Chondrocyte (in vitro differentiated cells): ENCODE data around the gene ZFYVE1. TPM values are rescaled to one million over a fixed set of nuclear protein-coding genes. Genes with fewer than 3 reads are reported as not detected.
"Not testable (repeated sequence)": the region's sequence is repeated elsewhere in the genome, so short reads cannot be mapped to it uniquely, and the experiment has no call there.

Experiments used
- DNase-seq: peaks from one replicate; pipeline ENCODE4 v3.0.0; 2021; ENCODE audit warnings: mixed read lengths, low spot score
- H3K27ac Mint-ChIP-seq: one replicate; pipeline ENCODE4 v1.8.0; 2021; ENCODE audit warnings: mild to moderate bottlenecking, moderate library complexity, mixed read lengths; ENCODE audit not compliant: unreplicated experiment
- H3K27me3 Mint-ChIP-seq: 2 replicates; pipeline ENCODE4 v1.8.0; 2021; ENCODE audit warnings: low read depth, mixed read lengths
- H3K36me3 Mint-ChIP-seq: 2 replicates; pipeline ENCODE4 v1.8.0; 2021; ENCODE audit warnings: low read depth, mixed read lengths
- H3K4me1 Mint-ChIP-seq: 2 replicates; pipeline ENCODE4 v1.8.0; 2021; ENCODE audit warnings: low read depth, mild to moderate bottlenecking, mixed read lengths
- H3K4me3 Mint-ChIP-seq: one replicate; pipeline ENCODE4 v1.8.0; 2021; ENCODE audit warnings: mild to moderate bottlenecking, moderate library complexity, mixed read lengths; ENCODE audit not compliant: unreplicated experiment
- H3K9me3 Mint-ChIP-seq: 2 replicates; pipeline ENCODE4 v1.8.0; 2021; ENCODE audit warnings: low read depth, mixed read lengths
- CTCF ChIP-seq: fragments of 200-600 bp; sonication (generic); IDR thresholded peaks from 2 replicates; pipeline ENCODE4 v1.5.0; 2021; ENCODE audit warnings: antibody characterized with exemption, mild to moderate bottlenecking, moderate library complexity
- total RNA-seq: library from RNA; stranded (reverse); gene quantifications from 3 replicates; pipeline ENCODE4 v1.2.1, GENCODE V29; 2021

Gene ZFYVE1
- total RNA-seq, 1 donor from 2014 or later = 26.4 TPM

DNA sequence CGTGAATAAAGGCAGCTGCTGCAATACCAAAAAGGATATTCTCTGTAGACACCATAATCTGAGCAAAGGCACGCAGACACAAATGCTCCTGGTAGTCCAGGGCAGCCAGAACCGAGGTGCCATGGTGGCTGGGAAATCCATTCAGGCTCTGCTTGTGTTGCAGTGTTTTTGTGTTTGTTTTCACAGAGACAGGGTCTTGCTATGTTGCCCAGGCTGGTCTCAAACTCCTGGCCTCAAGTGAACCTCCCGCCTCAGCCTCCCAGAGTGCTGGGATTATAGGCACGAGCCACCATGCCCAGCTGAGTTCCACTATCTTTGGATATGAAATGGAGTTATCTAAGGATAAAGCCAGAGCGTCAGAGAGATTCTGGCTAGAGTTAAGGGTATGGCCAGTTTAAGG lies 60.9 kb downstream of the ZFYVE1 start:
- TF ChIP-seq CTCF = no peak
- no peak overlapping the region for H3K27ac Mint-ChIP-seq
- DNase-seq = no peak
- H3K9me3 Mint-ChIP-seq = no peaks in the 10 kb centered on the region
- H3K36me3 Mint-ChIP-seq = peaks cover 22% of the 10 kb centered on the region
- no peaks in the 10 kb centered on the region for H3K27me3 Mint-ChIP-seq
- H3K4me1 Mint-ChIP-seq = peaks cover 14% of the 10 kb centered on the region
- no peak overlapping the region for H3K4me3 Mint-ChIP-seq

GRCh38 chr14:72965249-72965648 lies 61.7 kb downstream of the ZFYVE1 start:
- DNase-seq = no peak
- Mint-ChIP-seq H3K27ac (no peak overlapping the region), H3K36me3 (peaks cover 22% of the 10 kb centered on the region), H3K4me1 (peaks cover 14% of the 10 kb centered on the region), H3K9me3 (no peaks in the 10 kb centered on the region), H3K27me3 (no peaks in the 10 kb centered on the region), H3K4me3 (no peak overlapping the region)
- no peak for TF ChIP-seq CTCF

DNA sequence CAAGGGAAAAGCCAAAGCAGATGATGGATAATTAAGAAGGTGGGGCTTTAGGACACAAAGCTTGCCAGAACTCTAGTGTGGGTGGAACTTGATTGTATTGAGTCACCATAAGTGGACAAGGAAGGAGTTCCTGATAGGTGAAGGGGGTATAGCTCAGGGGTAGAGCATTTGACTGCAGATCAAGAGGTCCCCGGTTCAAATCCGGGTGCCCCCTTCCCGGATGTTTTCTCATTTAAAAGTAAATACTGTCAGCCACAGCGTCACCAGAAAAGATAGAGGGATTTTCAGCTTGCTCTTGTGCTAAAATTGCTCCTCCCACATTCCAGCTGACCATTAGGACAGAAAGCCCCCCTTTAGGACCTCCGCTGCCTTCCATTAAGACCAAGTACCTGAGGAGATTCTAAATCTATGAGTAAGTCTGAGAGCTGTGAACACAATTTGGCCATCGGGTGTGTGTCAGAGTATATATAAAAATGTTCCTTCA lies 64.0 kb downstream of the ZFYVE1 start:
- no peak for DNase-seq
- no peak for TF ChIP-seq CTCF
- Mint-ChIP-seq H3K4me1 (peaks cover 14% of the 10 kb centered on the region), H3K36me3 (peaks cover 23% of the 10 kb centered on the region), H3K27me3 (no peaks in the 10 kb centered on the region), H3K27ac (no peak overlapping the region), H3K9me3 (no peaks in the 10 kb centered on the region), H3K4me3 (no peak overlapping the region)

- H3K27me3 Mint-ChIP-seq, DNase-seq, H3K4me3 Mint-ChIP-seq, H3K9me3 Mint-ChIP-seq: not testable (repeated sequence)
- H3K36me3 Mint-ChIP-seq = peaks cover 23% of the 10 kb centered on the region
- H3K27ac Mint-ChIP-seq = peak overlapping the region; percentile 66
- H3K4me1 Mint-ChIP-seq = peaks cover 14% of the 10 kb centered on the region
Measured at GRCh38 chr14:72962336-72962754, 64.6 kb downstream of the ZFYVE1 start.

DNA sequence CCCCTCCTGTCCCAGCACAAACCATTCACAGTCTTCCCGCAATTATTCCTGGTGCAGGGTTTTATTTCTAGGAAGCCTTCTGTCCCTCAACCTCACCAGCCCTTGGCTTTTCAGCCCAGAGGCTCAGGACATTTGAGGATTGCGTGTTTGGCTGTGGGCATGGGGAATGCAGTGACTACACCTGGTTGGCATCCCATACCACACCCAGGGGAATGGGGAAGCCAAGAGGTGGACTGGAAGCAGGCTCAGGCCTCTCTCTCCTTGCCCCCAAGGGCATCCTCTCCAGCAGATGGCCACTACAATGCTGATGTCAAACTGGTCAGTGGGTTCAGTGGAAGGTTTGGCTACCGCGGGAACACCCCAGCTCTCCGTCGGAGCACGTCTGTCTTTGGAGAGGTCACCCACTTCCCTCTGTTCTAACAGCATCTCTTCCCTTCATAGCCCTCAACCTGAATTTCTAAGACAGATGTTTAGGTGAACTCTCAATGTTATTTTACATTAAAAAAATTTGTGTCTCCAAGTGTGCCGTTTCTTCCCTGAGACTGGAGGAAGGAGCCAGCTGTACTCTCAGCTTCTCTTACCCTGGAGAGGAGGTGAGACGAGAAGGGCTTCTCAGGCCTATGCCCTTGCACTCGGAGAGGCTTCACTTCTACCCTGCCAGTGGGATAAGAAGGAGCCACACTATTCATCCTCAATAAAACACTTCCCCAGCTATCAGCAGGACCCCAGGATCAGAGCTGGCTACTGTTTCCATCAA lies 65.1 kb downstream of the ZFYVE1 start:
- DNase-seq = no peak
- no peaks in the 10 kb centered on the region for H3K27me3 Mint-ChIP-seq
- peaks cover 24% of the 10 kb centered on the region for H3K36me3 Mint-ChIP-seq

DNA sequence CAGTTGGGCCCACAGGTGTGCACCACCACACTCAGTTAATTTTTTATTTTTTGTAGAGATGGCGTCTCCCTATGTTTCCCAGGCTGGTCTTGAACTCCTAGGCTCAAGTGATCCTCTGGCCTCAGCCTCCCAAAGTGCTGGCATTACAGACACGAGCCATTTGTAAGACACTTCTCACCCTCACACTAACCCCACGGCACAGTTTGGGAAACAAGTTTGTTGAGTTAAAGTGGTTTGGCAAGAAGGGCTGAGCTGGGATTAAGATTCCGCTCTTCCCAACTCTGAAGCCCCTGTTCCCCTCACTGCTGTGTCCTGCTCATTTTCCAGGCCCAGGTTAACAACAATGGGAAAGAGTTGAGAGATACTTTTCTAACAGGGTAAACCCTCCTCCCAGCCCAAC lies 65.9 kb downstream of the ZFYVE1 start:
- Mint-ChIP-seq H3K4me1 (peaks cover 14% of the 10 kb centered on the region), H3K36me3 (peaks cover 30% of the 10 kb centered on the region), H3K27ac (peak overlapping the region; percentile 54)
- not testable (repeated sequence) for H3K27me3 Mint-ChIP-seq, DNase-seq, H3K4me3 Mint-ChIP-seq, H3K9me3 Mint-ChIP-seq

More for the DNA sequence above, 65.1 kb downstream of the ZFYVE1 start:
- no peak for TF ChIP-seq CTCF
- H3K4me1 Mint-ChIP-seq = peaks cover 14% of the 10 kb centered on the region
- no peak overlapping the region for H3K4me3 Mint-ChIP-seq
- H3K9me3 Mint-ChIP-seq = no peaks in the 10 kb centered on the region
- H3K27ac Mint-ChIP-seq = peak overlapping the region; percentile 66
